HG03045 (cell line): ENCODE results near the gene ADAT3.

Experiments
- ATAC-seq: cut with Tn5 transposase; IDR thresholded peaks from one replicate; pipeline ENCODE4 v1.9.1; 2021; ENCODE audit warnings: mild to moderate bottlenecking, moderate library complexity; ENCODE audit not compliant: unreplicated experiment

The ADAT3 gene

GRCh38 chr19:1905110-1905862, at the start of gene ADAT3, which contains the start of gene SCAMP4:
Gene ADAT3 (plus strand): TSS chr19:1905399. CDS start chr19:1912048, 6,649 bp downstream.
Gene SCAMP4 (plus strand): TSS chr19:1905399. CDS start chr19:1915020, 9,621 bp downstream.
- ATAC-seq = peak; percentile 78

- peak; percentile 5 for ATAC-seq
Measured at GRCh38 chr19:1855828-1856255, 49.4 kb upstream of the ADAT3 start.

- no peak for ATAC-seq
Measured at GRCh38 chr19:1856345-1856697, 48.9 kb upstream of the ADAT3 start.

GRCh38 chr19:1856698-1857603, 48.2 kb upstream of the ADAT3 start:
- peak; percentile 31 for ATAC-seq

GRCh38 chr19:1857648-1858326, 47.4 kb upstream of the ADAT3 start:
- no peak for ATAC-seq

GRCh38 chr19:1858412-1859081, 46.7 kb upstream of the ADAT3 start:
- no peak for ATAC-seq

GRCh38 chr19:1859331-1859781, 45.8 kb upstream of the ADAT3 start:
- no peak for ATAC-seq

- ATAC-seq = no peak
Measured at GRCh38 chr19:1860042-1860775, 45.0 kb upstream of the ADAT3 start.

GRCh38 chr19:1860821-1861598, 44.2 kb upstream of the ADAT3 start:
- no peak for ATAC-seq

- ATAC-seq = no peak
Measured at GRCh38 chr19:1861599-1862031, 43.6 kb upstream of the ADAT3 start.

- ATAC-seq = no peak
Measured at GRCh38 chr19:1862068-1862423, 43.2 kb upstream of the ADAT3 start.

- peak; percentile 27 for ATAC-seq
Measured at GRCh38 chr19:1862424-1863327, 42.5 kb upstream of the ADAT3 start.

GRCh38 chr19:1863328-1863637, 41.9 kb upstream of the ADAT3 start, which contains the start of gene KLF16:
Gene KLF16 (minus strand): TSS chr19:1863579. CDS start chr19:1863497, 82 bp downstream.
- ATAC-seq = no peak

GRCh38 chr19:1863638-1864479, 41.3 kb upstream of the ADAT3 start:
- ATAC-seq = peak; percentile 62

GRCh38 chr19:1864480-1865171, 40.6 kb upstream of the ADAT3 start:
- peak; percentile 25 for ATAC-seq

- ATAC-seq = no peak
Measured at GRCh38 chr19:1865172-1866010, 39.8 kb upstream of the ADAT3 start.
